ENCODE data around the gene PITX3.

PITX3 gene

DNA sequence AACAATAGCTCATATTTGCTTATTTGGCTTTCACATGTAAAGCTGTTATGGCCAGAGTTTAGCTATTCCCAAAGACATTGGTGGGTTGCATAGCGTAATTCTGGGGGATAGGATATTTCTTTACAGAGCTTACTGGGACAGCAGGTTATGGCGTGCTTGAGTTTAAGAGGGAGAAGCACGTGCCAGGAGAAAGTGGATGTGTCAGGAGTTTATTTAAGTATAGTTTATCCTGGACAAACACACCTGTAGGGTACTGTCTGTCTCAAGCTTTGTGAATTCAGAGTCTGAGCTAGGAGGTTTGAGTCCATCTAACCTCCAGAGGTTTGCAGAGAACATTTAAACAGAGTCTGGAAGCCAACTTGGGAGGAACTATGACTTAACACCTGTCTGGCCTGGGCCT, 25.4 kb upstream of the PITX3 start:
- POLR2A ChIA-PET = no interaction called here
- CTCF ChIA-PET = interaction anchor here (1.1 to 1.6 kb wide), 4 partner anchors 11 to 127 kb away, joined by 3 to 5 read pairs (median 4); no protein-coding TSS in a partner anchor
- H3K4me3 ChIP-seq (ENCODE audit: low read depth, low read length) = no peak overlapping the region
- no peak for DNase-seq (ENCODE audit: low read depth, low spot score)
- TF ChIP-seq, protein P1, sequence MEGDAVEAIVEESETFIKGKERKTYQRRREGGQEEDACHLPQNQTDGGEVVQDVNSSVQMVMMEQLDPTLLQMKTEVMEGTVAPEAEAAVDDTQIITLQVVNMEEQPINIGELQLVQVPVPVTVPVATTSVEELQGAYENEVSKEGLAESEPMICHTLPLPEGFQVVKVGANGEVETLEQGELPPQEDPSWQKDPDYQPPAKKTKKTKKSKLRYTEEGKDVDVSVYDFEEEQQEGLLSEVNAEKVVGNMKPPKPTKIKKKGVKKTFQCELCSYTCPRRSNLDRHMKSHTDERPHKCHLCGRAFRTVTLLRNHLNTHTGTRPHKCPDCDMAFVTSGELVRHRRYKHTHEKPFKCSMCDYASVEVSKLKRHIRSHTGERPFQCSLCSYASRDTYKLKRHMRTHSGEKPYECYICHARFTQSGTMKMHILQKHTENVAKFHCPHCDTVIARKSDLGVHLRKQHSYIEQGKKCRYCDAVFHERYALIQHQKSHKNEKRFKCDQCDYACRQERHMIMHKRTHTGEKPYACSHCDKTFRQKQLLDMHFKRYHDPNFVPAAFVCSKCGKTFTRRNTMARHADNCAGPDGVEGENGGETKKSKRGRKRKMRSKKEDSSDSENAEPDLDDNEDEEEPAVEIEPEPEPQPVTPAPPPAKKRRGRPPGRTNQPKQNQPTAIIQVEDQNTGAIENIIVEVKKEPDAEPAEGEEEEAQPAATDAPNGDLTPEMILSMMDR (IDR thresholded peaks at IDR 0.05; ENCODE audit: insufficient read depth, low read length, missing control alignments) = no peak

DNA sequence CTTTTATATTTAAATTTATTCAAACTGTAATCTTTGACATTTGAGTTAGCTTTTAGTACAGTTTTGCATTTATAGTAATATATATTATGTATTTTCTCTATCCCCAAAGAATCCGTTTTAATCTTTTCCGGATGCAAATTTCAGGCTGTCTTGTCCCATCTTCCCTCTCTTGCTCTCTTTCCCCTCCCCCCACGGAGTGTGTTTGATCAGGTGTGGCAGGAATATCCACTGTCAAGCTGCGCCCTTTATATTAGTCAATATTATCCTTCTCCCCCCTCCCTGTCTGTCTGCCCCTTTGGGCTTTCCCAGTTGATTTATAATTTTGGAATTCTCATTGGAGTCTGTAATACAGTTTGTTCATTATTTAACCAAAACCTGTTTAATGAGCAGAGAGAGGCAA, 23.1 kb upstream of the PITX3 start:
- ChIA-PET POLR2A (no interaction called here), CTCF (no interaction called here)
- H3K4me3 ChIP-seq (ENCODE audit: low read depth, low read length) = no peak overlapping the region
- TF ChIP-seq, protein P1 (IDR thresholded peaks at IDR 0.05; ENCODE audit: insufficient read depth, low read length, missing control alignments) = no peak
- no peak for DNase-seq (ENCODE audit: low read depth, low spot score)

DNA sequence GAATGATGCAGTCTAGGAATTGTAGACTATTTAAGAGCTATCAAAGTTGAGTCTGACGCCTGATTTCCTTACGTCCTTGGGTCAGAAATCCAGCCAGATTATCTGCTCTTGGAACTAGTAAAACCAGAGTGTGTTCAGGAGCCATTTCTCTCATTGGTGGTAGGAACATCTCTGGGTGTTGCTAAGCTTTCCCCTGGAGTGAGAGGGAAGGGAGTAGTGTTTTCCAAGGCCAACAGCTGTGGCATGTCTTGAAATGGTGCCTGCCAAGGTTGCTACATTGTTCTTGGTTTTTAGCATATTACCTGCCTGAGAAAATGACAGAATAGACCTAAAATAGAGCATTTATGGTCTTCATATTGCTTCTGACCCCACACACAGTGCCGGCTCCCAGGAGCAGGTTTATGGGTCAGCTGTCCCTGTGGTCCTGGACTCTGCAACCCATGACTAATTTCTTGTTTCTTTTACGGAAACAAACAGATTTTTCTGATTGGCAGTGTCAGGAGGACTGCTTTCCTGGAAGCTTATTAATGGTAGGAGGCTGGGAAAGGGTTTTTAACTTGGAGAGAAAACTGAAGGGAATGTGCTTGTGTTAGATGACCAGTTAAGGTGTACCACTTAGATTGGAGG, 21.5 kb upstream of the PITX3 start:
- H3K4me3 ChIP-seq (ENCODE audit: low read depth, low read length) = no peak overlapping the region
- CTCF ChIA-PET = interaction anchor here (0.7 to 1.6 kb wide), 3 partner anchors 11 to 90 kb away, joined by 3 to 4 read pairs (median 3); no protein-coding TSS in a partner anchor
- no peak for DNase-seq (ENCODE audit: low read depth, low spot score)
- TF ChIP-seq, protein P1 (IDR thresholded peaks at IDR 0.05; ENCODE audit: insufficient read depth, low read length, missing control alignments) = no peak
- POLR2A ChIA-PET = no interaction called here

DNA sequence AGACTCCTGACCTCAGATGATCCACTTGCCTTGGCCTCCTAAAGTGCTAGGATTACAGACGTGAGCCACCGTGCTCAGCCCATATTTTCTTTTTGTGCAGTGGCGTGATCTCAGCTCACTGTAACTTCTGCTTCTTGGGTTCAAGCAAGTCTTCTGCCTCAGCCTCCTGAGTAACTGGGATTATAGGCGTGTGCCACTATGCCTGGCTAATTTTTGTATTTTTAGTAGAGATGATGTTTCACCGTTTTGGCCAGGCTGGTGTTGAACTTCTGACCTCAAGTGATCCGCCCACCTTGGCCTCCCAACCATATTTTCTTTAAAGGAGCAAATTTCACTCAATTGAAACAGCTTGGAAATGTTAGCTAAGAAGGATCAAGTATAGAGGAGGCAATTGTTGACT, 20.5 kb upstream of the PITX3 start:
- ChIA-PET POLR2A (no interaction called here), CTCF (interaction anchor here (1.5 to 1.6 kb wide), 2 partner anchors 16 to 91 kb away, joined by 3 to 4 read pairs; no protein-coding TSS in a partner anchor)
- no peak for DNase-seq (ENCODE audit: low read depth, low spot score)
- TF ChIP-seq, protein P1 (IDR thresholded peaks at IDR 0.05; ENCODE audit: insufficient read depth, low read length, missing control alignments) = no peak
- H3K4me3 ChIP-seq (ENCODE audit: low read depth, low read length) = no peak overlapping the region

DNA sequence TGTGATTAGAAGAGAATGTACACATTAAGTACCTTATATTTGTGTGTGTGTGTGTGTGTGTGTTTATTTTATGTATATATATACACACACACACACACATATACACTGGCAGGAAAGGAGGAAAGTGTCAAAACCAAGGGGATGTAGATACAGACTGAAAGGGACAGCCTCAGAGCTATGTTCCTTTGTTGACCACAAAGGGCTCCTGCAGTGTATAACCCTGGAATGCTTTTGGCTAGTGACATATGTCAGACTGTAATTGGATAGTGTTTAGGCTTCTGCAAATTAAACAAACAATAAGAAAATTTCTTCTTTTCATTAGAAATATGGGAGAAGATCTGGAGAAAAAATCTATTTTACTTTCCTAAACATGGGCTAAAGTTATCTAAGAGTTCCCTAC, 19.9 kb upstream of the PITX3 start:
- no peak for DNase-seq (ENCODE audit: low read depth, low spot score)
- TF ChIP-seq, protein P1 (IDR thresholded peaks at IDR 0.05; ENCODE audit: insufficient read depth, low read length, missing control alignments) = no peak
- CTCF ChIA-PET = interaction anchor here (1.5 kb wide), 1 partner anchor 16 kb away, joined by 3 read pairs; no protein-coding TSS in a partner anchor
- POLR2A ChIA-PET = no interaction called here
- H3K4me3 ChIP-seq (ENCODE audit: low read depth, low read length) = no peak overlapping the region

DNA sequence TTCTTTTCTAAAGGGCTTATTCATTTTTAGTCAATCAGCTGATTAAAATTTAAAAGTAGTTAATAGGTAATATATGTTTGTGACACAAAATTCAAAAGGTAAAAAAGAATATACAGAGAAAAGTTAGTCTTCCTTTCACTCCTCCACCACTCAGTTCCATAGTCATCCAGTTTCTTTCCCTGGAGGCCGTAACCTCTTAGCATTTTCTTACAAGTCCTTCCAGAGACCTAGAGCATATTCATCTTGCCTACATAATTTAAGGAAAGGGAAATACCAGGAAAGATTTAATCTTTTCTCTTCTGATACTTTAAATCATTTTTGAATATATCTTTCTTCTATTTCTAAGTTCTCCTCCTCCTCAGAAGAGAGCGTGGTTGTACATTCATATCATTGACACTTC, 14.1 kb upstream of the PITX3 start:
- DNase-seq (ENCODE audit: low read depth, low spot score) = no peak
- TF ChIP-seq, protein P1 (IDR thresholded peaks at IDR 0.05; ENCODE audit: insufficient read depth, low read length, missing control alignments) = no peak
- no peak overlapping the region for H3K4me3 ChIP-seq (ENCODE audit: low read depth, low read length)
- POLR2A ChIA-PET = no interaction called here
- CTCF ChIA-PET = no interaction called here
